ENCODE measurements around the gene CDC42. TPM values are rescaled to one million over a fixed set of nuclear protein-coding genes. Genes with fewer than 3 reads are reported as not detected.
A peak's percentile ranks its signal among the peaks of the same experiment; 100 is the strongest.

Gene CDC42
- total RNA-seq, 1 donor from 2014 or later = 293 TPM

DNA sequence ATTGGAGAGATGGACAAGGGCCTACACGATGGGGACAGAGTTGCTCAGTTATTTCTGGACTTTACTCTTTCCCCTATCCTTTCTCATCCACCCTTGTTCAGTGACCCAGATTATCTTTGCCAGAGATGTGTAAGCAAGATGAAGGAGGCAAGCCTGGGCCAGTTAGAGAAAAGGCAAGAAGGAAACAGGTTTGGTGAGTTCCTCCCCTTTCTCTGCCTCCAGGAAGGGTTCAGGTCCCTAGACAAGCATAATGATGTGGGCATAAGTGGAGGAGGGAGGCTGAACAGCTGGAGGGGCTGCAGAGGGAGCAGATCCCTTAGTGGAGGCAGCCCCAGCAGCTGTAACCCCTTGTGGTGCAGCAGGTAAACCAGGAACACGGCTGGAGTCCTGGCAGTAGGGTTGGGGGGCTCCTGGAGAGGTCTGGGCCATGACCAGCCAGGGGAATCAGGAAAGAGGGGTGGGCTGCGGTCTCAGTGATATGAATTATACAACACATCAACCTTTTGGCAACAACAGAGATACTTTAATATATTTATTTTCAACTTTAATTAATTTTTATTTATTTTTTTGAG is 9.2 kb upstream of the CDC42 start:
- no peak for DNase-seq (ENCODE audit: low spot score)
- H3K4me1 Mint-ChIP-seq (ENCODE audit: low read depth) = peaks cover 56% of the 10 kb centered on the region
- no peak overlapping the region for H3K4me3 Mint-ChIP-seq
- intact Hi-C loops (cut with micrococcal nuclease) = no loop called here
- no peaks in the 10 kb centered on the region for H3K27me3 Mint-ChIP-seq (ENCODE audit: insufficient read depth)
- peaks cover 5% of the 10 kb centered on the region for H3K9me3 Mint-ChIP-seq
- no peaks in the 10 kb centered on the region for H3K36me3 Mint-ChIP-seq (ENCODE audit: low read depth)
- no peak overlapping the region for H3K27ac Mint-ChIP-seq

GRCh38 chr1:22044690-22045420 is 7.7 kb upstream of the CDC42 start:
- peaks cover 5% of the 10 kb centered on the region for H3K9me3 Mint-ChIP-seq
- no peak overlapping the region for H3K27ac Mint-ChIP-seq
- peaks cover 57% of the 10 kb centered on the region for H3K4me1 Mint-ChIP-seq (ENCODE audit: low read depth)
- DNase-seq (ENCODE audit: low spot score) = no peak
- no peak overlapping the region for H3K4me3 Mint-ChIP-seq
- H3K27me3 Mint-ChIP-seq (ENCODE audit: insufficient read depth) = no peaks in the 10 kb centered on the region
- intact Hi-C loops (cut with micrococcal nuclease) = no loop called here
- H3K36me3 Mint-ChIP-seq (ENCODE audit: low read depth) = no peaks in the 10 kb centered on the region

DNA sequence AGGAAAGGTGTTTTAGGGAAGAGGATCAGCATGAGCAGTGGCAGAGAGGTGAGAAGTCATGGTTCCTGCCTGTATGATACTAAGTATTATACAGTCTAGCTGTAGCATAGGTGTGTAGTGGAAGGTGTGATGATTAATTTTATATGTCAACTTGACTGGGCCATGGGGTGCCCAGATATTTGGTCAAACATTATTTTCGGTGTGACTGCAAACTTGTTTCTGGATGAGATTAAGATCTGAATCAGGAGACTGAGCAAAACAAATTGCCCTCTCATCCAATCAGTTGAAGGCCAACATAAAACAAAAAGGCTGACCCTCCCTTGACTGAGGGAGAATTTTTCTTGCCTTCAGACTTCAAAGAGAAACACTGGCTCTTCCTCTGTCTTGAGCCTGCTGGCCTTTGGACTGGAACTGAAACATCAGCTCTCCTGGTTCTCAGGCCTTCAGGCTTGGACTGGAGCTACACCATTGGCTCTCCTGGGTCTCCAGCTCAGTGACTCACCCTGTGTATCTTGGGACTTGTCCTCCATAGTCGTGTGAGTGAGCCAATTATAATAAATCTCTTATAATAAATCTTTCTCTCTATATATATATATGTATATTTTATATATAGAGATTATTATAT is 6.8 kb upstream of the CDC42 start:
- H3K9me3 Mint-ChIP-seq = peaks cover 5% of the 10 kb centered on the region
- H3K4me3 Mint-ChIP-seq = no peak overlapping the region
- no peak overlapping the region for H3K27ac Mint-ChIP-seq
- intact Hi-C loops (cut with micrococcal nuclease) = no loop called here
- DNase-seq (ENCODE audit: low spot score) = no peak
- H3K36me3 Mint-ChIP-seq (ENCODE audit: low read depth) = peaks cover 1% of the 10 kb centered on the region
- peaks cover 50% of the 10 kb centered on the region for H3K4me1 Mint-ChIP-seq (ENCODE audit: low read depth)
- H3K27me3 Mint-ChIP-seq (ENCODE audit: insufficient read depth) = peaks cover 2% of the 10 kb centered on the region

- peaks cover 5% of the 10 kb centered on the region for H3K9me3 Mint-ChIP-seq
- H3K4me3 Mint-ChIP-seq = peak overlapping the region; percentile 2
- intact Hi-C loops (cut with micrococcal nuclease) = loop anchor here (1.0 kb wide), 2 partner anchors 9 to 23 kb away; no protein-coding TSS in a partner anchor
- peaks cover 35% of the 10 kb centered on the region for H3K4me1 Mint-ChIP-seq (ENCODE audit: low read depth)
- DNase-seq (ENCODE audit: low spot score) = no peak
- H3K36me3 Mint-ChIP-seq (ENCODE audit: low read depth) = peaks cover 5% of the 10 kb centered on the region
- peaks cover 2% of the 10 kb centered on the region for H3K27me3 Mint-ChIP-seq (ENCODE audit: insufficient read depth)
- H3K27ac Mint-ChIP-seq = peak overlapping the region; percentile 61
Observed at GRCh38 chr1:22048351-22049192, 3.9 kb upstream of the CDC42 start.

DNA sequence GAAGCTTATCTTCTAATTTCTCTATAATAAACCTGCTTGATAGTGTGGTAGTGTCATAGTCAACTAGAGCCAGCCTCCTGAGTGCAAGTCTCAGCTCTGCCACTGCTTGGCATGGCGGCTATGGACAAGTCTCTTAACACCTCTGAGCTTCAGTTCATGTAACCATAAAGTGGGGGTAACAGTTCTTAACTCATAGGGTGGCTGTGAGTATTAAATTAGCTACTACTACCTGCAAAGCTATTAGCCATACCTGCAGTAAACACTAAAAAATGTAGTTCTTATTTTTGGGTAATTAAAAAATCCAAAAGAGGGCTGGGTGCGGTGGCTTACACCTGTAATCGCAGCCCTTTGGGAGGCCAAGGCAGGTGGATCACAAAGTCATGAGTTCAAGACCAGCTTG is 2.2 kb upstream of the CDC42 start:
- H3K27ac Mint-ChIP-seq = peak overlapping the region; percentile 40
- peaks cover 3% of the 10 kb centered on the region for H3K9me3 Mint-ChIP-seq
- intact Hi-C loops (cut with micrococcal nuclease) = loop anchor here (5.0 kb wide), 1 partner anchor 402 kb away; the partner anchor contains the start of gene ZBTB40
- no peak overlapping the region for H3K4me3 Mint-ChIP-seq
- H3K36me3 Mint-ChIP-seq (ENCODE audit: low read depth) = peaks cover 17% of the 10 kb centered on the region
- DNase-seq (ENCODE audit: low spot score) = no peak
- peaks cover 2% of the 10 kb centered on the region for H3K27me3 Mint-ChIP-seq (ENCODE audit: insufficient read depth)
- H3K4me1 Mint-ChIP-seq (ENCODE audit: low read depth) = peaks cover 43% of the 10 kb centered on the region

GRCh38 chr1:22051607-22052114 is 848 bp upstream of the CDC42 start:
- Mint-ChIP-seq H3K4me1 (ENCODE audit: low read depth) (peaks cover 52% of the 10 kb centered on the region), H3K4me3 (peak overlapping the region; percentile 88), H3K27ac (peak overlapping the region; percentile 95), H3K27me3 (ENCODE audit: insufficient read depth) (peaks cover 2% of the 10 kb centered on the region), H3K9me3 (no peaks in the 10 kb centered on the region), H3K36me3 (ENCODE audit: low read depth) (peaks cover 27% of the 10 kb centered on the region)
- DNase-seq (ENCODE audit: low spot score) = no peak
- intact Hi-C loops (cut with micrococcal nuclease) = loop anchor here (1.0 to 5.0 kb wide), 3 partner anchors 11 to 401 kb away; partner anchors contain the start of gene ZBTB40

DNA sequence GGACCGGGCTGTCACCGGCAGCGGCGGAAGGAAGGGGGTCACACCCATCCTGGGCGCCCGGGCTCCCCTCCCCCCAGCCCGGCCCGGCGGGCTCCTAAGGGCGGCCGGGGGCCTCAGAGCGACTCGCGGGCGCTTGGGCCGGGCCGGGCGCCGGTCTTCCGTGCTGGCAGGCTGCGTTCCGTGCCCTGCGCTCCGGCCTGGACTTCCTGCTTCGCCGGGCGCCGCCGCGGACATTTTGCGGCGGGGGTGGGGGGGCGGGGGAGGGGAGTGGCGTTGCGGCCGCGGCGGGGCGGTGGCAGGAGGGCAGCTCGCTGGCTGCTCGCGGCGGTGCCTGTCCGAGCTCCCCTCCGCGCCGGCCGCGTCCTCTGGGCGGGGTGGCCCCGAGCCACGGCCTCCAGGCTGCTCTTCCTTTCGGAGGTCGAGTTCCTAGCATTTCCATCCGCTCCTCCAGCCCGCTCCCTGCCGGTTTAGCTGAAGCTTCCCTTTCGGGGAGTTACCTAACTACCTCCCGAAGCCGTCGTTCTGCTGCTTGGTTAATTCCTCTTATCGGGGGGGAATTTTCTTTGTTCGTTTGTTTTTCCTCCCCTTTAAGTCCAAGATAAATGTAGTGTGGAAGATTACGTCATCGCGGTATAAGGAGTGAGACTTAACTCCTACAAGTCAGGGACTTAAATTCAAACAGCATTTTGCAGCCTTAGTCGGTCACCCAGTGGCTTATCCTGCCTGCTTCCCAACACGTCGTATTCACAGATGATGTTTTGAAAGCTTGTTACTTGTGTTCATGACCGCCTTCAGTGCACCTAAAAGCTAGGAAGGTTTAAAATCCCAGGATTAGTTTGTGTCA is 730 bp downstream of the CDC42 start:
- intact Hi-C loops (cut with micrococcal nuclease) = loop anchor here (1.0 to 5.0 kb wide), 5 partner anchors 34 to 399 kb away; partner anchors contain the start of genes USP48 and ZBTB40
- peaks cover 36% of the 10 kb centered on the region for H3K36me3 Mint-ChIP-seq (ENCODE audit: low read depth)
- H3K4me1 Mint-ChIP-seq (ENCODE audit: low read depth) = peaks cover 61% of the 10 kb centered on the region

DNA sequence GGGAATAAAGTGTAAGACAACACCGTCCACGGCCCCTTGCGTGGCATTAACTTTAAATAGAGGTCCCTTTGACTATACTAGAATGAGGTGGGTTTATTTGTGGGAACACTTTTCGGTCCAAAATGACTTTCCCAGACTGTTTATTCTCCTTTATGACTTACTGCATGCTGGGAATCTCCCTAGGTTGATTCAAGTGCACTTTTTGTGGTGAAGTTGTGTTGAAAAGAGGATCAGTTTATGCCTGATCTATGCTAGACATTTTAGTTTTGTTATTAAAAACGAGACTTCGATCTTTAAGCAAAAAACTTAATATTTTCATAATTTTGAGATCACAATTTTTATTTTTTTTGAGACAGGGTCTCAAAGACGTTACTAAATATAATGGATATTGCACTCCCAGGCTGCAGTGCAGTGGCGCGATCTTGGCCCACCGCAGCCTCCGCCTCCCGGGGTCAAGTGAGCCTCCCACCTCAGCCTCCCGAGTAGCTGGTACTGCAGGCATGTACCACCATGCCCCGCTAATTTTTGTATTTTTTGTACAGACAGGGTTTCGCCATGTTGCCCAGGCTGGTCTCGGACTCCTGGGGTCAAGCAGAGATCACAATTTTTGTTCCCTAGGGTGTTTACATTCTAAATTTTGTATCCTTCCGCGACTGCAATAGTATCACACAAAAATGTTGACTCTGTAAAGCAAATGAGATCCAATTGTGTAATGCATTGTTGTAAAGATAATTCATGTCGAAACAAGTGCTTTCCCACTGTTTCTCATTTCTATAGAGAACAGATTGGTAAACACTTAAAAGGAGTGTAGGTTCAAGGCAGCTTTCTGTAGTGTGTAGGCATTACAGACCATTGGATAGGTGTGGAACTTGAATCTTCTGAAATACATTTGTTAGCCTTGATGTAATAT is 1.6 kb downstream of the CDC42 start:
- Mint-ChIP-seq H3K4me3 (peak overlapping the region; percentile 99), H3K9me3 (no peaks in the 10 kb centered on the region), H3K27me3 (ENCODE audit: insufficient read depth) (peaks cover 2% of the 10 kb centered on the region), H3K27ac (peak overlapping the region; percentile 99), H3K36me3 (ENCODE audit: low read depth) (peaks cover 36% of the 10 kb centered on the region), H3K4me1 (ENCODE audit: low read depth) (peaks cover 53% of the 10 kb centered on the region)
- DNase-seq (ENCODE audit: low spot score) = no peak
- intact Hi-C loops (cut with micrococcal nuclease) = loop anchor here (1.0 to 5.0 kb wide), 5 partner anchors 35 to 398 kb away; partner anchors contain the start of genes USP48 and ZBTB40

More for the DNA sequence above, 730 bp downstream of the CDC42 start:
- peak; percentile 44 for DNase-seq (ENCODE audit: low spot score)
- Mint-ChIP-seq H3K4me3 (peak overlapping the region; percentile 99), H3K9me3 (no peaks in the 10 kb centered on the region), H3K27ac (peak overlapping the region; percentile 99), H3K27me3 (ENCODE audit: insufficient read depth) (peaks cover 2% of the 10 kb centered on the region)

- DNase-seq (ENCODE audit: low spot score) = no peak
- H3K4me3 Mint-ChIP-seq = peak overlapping the region; percentile 75
- peak overlapping the region; percentile 67 for H3K27ac Mint-ChIP-seq
- intact Hi-C loops (cut with micrococcal nuclease) = no loop called here
- H3K4me1 Mint-ChIP-seq (ENCODE audit: low read depth) = peaks cover 51% of the 10 kb centered on the region
- no peaks in the 10 kb centered on the region for H3K9me3 Mint-ChIP-seq
- H3K36me3 Mint-ChIP-seq (ENCODE audit: low read depth) = peaks cover 34% of the 10 kb centered on the region
- no peaks in the 10 kb centered on the region for H3K27me3 Mint-ChIP-seq (ENCODE audit: insufficient read depth)
Observed at GRCh38 chr1:22055463-22055862, 3.0 kb downstream of the CDC42 start.

DNA sequence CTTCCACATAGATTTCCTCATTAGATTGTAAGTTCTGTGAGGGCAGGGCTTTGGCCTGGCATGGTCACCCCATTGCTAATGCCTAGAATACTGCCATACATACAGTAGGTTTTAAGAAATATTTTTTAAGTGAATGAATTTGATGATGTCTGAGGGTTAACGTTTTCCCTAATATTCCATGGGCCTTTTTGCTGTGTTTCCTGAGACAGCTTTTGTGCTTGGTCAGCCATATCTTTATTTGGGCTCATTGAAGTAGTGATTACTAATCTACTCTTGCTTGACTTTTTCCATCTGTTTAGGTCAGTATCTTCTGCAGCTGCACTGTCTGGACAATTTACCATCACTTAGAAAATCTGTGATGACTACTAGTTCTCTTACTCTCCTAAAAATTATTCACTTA is 3.5 kb downstream of the CDC42 start:
- no peaks in the 10 kb centered on the region for H3K27me3 Mint-ChIP-seq (ENCODE audit: insufficient read depth)
- peak overlapping the region; percentile 12 for H3K4me3 Mint-ChIP-seq
- peaks cover 57% of the 10 kb centered on the region for H3K4me1 Mint-ChIP-seq (ENCODE audit: low read depth)
- no peak for DNase-seq (ENCODE audit: low spot score)
- peaks cover 36% of the 10 kb centered on the region for H3K36me3 Mint-ChIP-seq (ENCODE audit: low read depth)
- H3K9me3 Mint-ChIP-seq = no peaks in the 10 kb centered on the region
- H3K27ac Mint-ChIP-seq = peak overlapping the region; percentile 32
- intact Hi-C loops (cut with micrococcal nuclease) = no loop called here

- DNase-seq (ENCODE audit: low spot score) = no peak
- intact Hi-C loops (cut with micrococcal nuclease) = no loop called here
- Mint-ChIP-seq H3K27me3 (ENCODE audit: insufficient read depth) (no peaks in the 10 kb centered on the region), H3K4me1 (ENCODE audit: low read depth) (peaks cover 57% of the 10 kb centered on the region), H3K4me3 (peak overlapping the region; percentile 6), H3K36me3 (ENCODE audit: low read depth) (peaks cover 36% of the 10 kb centered on the region), H3K27ac (peak overlapping the region; percentile 27), H3K9me3 (no peaks in the 10 kb centered on the region)
Observed at GRCh38 chr1:22056936-22057335, 4.4 kb downstream of the CDC42 start.
